Measurements from ENCODE around the gene NME3. TPM values are rescaled to one million over a fixed set of nuclear protein-coding genes. Genes with fewer than 3 reads are reported as not detected.

The NME3 gene
- total RNA-seq (10 to 100 TPM; 84.2 to 88.6 TPM), polyA plus RNA-seq (10 to 100 TPM; 64.1 to 70.4 TPM)

- ChIA-PET CTCF (ENCODE audit: partially characterized antibody) (interaction anchor here (2.3 kb wide), 1 partner anchor 11 kb away, joined by 16 read pairs; the partner anchor contains the start of genes NUBP2 and SPSB3), POLR2A (ENCODE audit: partially characterized antibody) (interaction anchor here (1.0 to 11.4 kb wide), 10 partner anchors 9 to 1007 kb away, joined by 3 to 185 read pairs (median 6); partner anchors contain the start of genes FAHD1, HAGH, MAPK8IP3 and NUBP2)
- H3K27me3 Mint-ChIP-seq: no peaks in the 10 kb centered on the region
- Histone ChIP-seq H3K27me3 (ENCODE audit: insufficient read depth, low read length) (no peaks in the 10 kb centered on the region), H3K4me3 (ENCODE audit: low read length in 2 of 2) (peak within 1 kb of the TSS; percentile 45 to 88), H3K27ac (ENCODE audit: low read depth, low read length) (peak within 1 kb of the TSS; percentile 72), H3K4me1 (ENCODE audit: insufficient read depth, low read length) (peaks cover 29% of the 10 kb centered on the region), H3K9me3 (ENCODE audit: control insufficient read depth in 1 of 2, low read length in 2 of 2) (no peaks in the 10 kb centered on the region), H3K36me3 (ENCODE audit: insufficient read depth, low read length) (no peaks in the 10 kb centered on the region)
- peak within 1 kb of the TSS; percentile 85 to 98 (median 96) for H3K4me3 Mint-ChIP-seq
- intact Hi-C loops (cut with micrococcal nuclease): loop anchor here (2.0 to 5.0 kb wide), 2 partner anchors 65 to 761 kb away; partner anchors contain the start of genes CEMP1 and MAPK8IP3
- peaks cover 4 to 23% of the 10 kb centered on the region in 2 donors for H3K36me3 Mint-ChIP-seq
- H3K27ac Mint-ChIP-seq: peak within 1 kb of the TSS; percentile 90 to 97 (median 95)
- peak; percentile 68 to 79 (median 72) for DNase-seq
- no peaks in the 10 kb centered on the region for H3K9me3 Mint-ChIP-seq
- H3K4me1 Mint-ChIP-seq: peaks cover 9 to 32% (median 15%) of the 10 kb centered on the region in 4 donors
These were observed at the start of gene NME3 for GRCh38 chr16:1771188-1771863. TSS of gene NME3 (minus strand) at chr16:1771543. CDS start at chr16:1771534, 9 bp downstream.

- H3K9me3 ChIP-seq (ENCODE audit: control insufficient read depth in 1 of 2, low read length in 2 of 2): no peaks in the 10 kb centered on the region
- Mint-ChIP-seq H3K27ac (peak overlapping the region in 1 of 7 donors; percentile 31), H3K4me3 (no peak overlapping the region), H3K4me1 (peaks cover 5 to 23% (median 14%) of the 10 kb centered on the region in 4 donors), H3K9me3 (no peaks in the 10 kb centered on the region), H3K36me3 (peaks cover 0 to 16% of the 10 kb centered on the region in 2 donors), H3K27me3 (no peaks in the 10 kb centered on the region)
- intact Hi-C loops (cut with micrococcal nuclease): no loop called here
- H3K36me3 ChIP-seq (ENCODE audit: insufficient read depth, low read length): peaks cover 38% of the 10 kb centered on the region
- H3K4me1 ChIP-seq (ENCODE audit: insufficient read depth, low read length): peaks cover 23% of the 10 kb centered on the region
- no peak for DNase-seq
- ChIA-PET POLR2A (ENCODE audit: partially characterized antibody) (no interaction called here), CTCF (ENCODE audit: partially characterized antibody) (no interaction called here)
- no peak overlapping the region for H3K27ac ChIP-seq (ENCODE audit: low read depth, low read length)
- H3K4me3 ChIP-seq (ENCODE audit: low read length in 2 of 2): no peak overlapping the region
- no peaks in the 10 kb centered on the region for H3K27me3 ChIP-seq (ENCODE audit: insufficient read depth, low read length)
These were observed 49.6 kb upstream of the NME3 start for GRCh38 chr16:1820946-1821290.

GRCh38 chr16:1820096-1820945 is 49.0 kb upstream of the NME3 start:
- Histone ChIP-seq H3K4me1 (ENCODE audit: insufficient read depth, low read length) (peaks cover 17% of the 10 kb centered on the region), H3K36me3 (ENCODE audit: insufficient read depth, low read length) (peaks cover 40% of the 10 kb centered on the region), H3K27me3 (ENCODE audit: insufficient read depth, low read length) (no peaks in the 10 kb centered on the region), H3K4me3 (ENCODE audit: low read length in 2 of 2) (no peak overlapping the region), H3K27ac (ENCODE audit: low read depth, low read length) (no peak overlapping the region), H3K9me3 (ENCODE audit: control insufficient read depth in 1 of 2, low read length in 2 of 2) (no peaks in the 10 kb centered on the region)
- Mint-ChIP-seq H3K4me1 (peaks cover 5 to 17% (median 11%) of the 10 kb centered on the region in 4 donors), H3K27me3 (no peaks in the 10 kb centered on the region), H3K4me3 (no peak overlapping the region), H3K9me3 (no peaks in the 10 kb centered on the region), H3K27ac (peak overlapping the region in 1 of 7 donors; percentile 23), H3K36me3 (peaks cover 4 to 20% of the 10 kb centered on the region in 2 donors)
- no peak for DNase-seq
- CTCF ChIA-PET (ENCODE audit: partially characterized antibody): no interaction called here
- POLR2A ChIA-PET (ENCODE audit: partially characterized antibody): no interaction called here
- intact Hi-C loops (cut with micrococcal nuclease): no loop called here

- no peaks in the 10 kb centered on the region for H3K9me3 Mint-ChIP-seq
- Histone ChIP-seq H3K4me3 (ENCODE audit: low read length in 2 of 2) (no peak overlapping the region), H3K4me1 (ENCODE audit: insufficient read depth, low read length) (peaks cover 10% of the 10 kb centered on the region), H3K27me3 (ENCODE audit: insufficient read depth, low read length) (no peaks in the 10 kb centered on the region), H3K27ac (ENCODE audit: low read depth, low read length) (no peak overlapping the region), H3K9me3 (ENCODE audit: control insufficient read depth in 1 of 2, low read length in 2 of 2) (no peaks in the 10 kb centered on the region), H3K36me3 (ENCODE audit: insufficient read depth, low read length) (peaks cover 42% of the 10 kb centered on the region)
- no peak overlapping the region for H3K4me3 Mint-ChIP-seq
- H3K27ac Mint-ChIP-seq: peak overlapping the region in 2 of 7 donors; percentile 37 to 51
- POLR2A ChIA-PET (ENCODE audit: partially characterized antibody): no interaction called here
- H3K27me3 Mint-ChIP-seq: no peaks in the 10 kb centered on the region
- CTCF ChIA-PET (ENCODE audit: partially characterized antibody): no interaction called here
- intact Hi-C loops (cut with micrococcal nuclease): no loop called here
- DNase-seq: no peak
- peaks cover 5 to 24% of the 10 kb centered on the region in 2 donors for H3K36me3 Mint-ChIP-seq
- H3K4me1 Mint-ChIP-seq: peaks cover 4 to 11% (median 7%) of the 10 kb centered on the region in 4 donors
These were observed 48.3 kb upstream of the NME3 start for GRCh38 chr16:1819611-1820010.

GRCh38 chr16:1818873-1819525 is 47.7 kb upstream of the NME3 start:
- Histone ChIP-seq H3K9me3 (ENCODE audit: control insufficient read depth in 1 of 2, low read length in 2 of 2) (no peaks in the 10 kb centered on the region), H3K27ac (ENCODE audit: low read depth, low read length) (no peak overlapping the region), H3K4me3 (ENCODE audit: low read length in 2 of 2) (no peak overlapping the region), H3K4me1 (ENCODE audit: insufficient read depth, low read length) (peaks cover 4% of the 10 kb centered on the region), H3K36me3 (ENCODE audit: insufficient read depth, low read length) (peaks cover 42% of the 10 kb centered on the region), H3K27me3 (ENCODE audit: insufficient read depth, low read length) (no peaks in the 10 kb centered on the region)
- DNase-seq: no peak
- peaks cover 1 to 5% (median 4%) of the 10 kb centered on the region in 4 donors for H3K4me1 Mint-ChIP-seq
- ChIA-PET CTCF (ENCODE audit: partially characterized antibody) (no interaction called here), POLR2A (ENCODE audit: partially characterized antibody) (no interaction called here)
- H3K9me3 Mint-ChIP-seq: no peaks in the 10 kb centered on the region
- peaks cover 5 to 25% of the 10 kb centered on the region in 2 donors for H3K36me3 Mint-ChIP-seq
- peak overlapping the region in 2 of 7 donors; percentile 37 to 51 for H3K27ac Mint-ChIP-seq
- H3K4me3 Mint-ChIP-seq: no peak overlapping the region
- intact Hi-C loops (cut with micrococcal nuclease): no loop called here
- H3K27me3 Mint-ChIP-seq: no peaks in the 10 kb centered on the region

GRCh38 chr16:1818204-1818872 is 47.0 kb upstream of the NME3 start:
- no peak for DNase-seq
- Histone ChIP-seq H3K4me3 (ENCODE audit: low read length in 2 of 2) (no peak overlapping the region), H3K4me1 (ENCODE audit: insufficient read depth, low read length) (no peaks in the 10 kb centered on the region), H3K36me3 (ENCODE audit: insufficient read depth, low read length) (peaks cover 49% of the 10 kb centered on the region), H3K27me3 (ENCODE audit: insufficient read depth, low read length) (no peaks in the 10 kb centered on the region), H3K9me3 (ENCODE audit: control insufficient read depth in 1 of 2, low read length in 2 of 2) (no peaks in the 10 kb centered on the region), H3K27ac (ENCODE audit: low read depth, low read length) (no peak overlapping the region)
- Mint-ChIP-seq H3K36me3 (peaks cover 10 to 30% of the 10 kb centered on the region in 2 donors), H3K4me1 (peaks cover 2 to 5% (median 3%) of the 10 kb centered on the region in 4 donors), H3K27ac (no peak overlapping the region), H3K27me3 (no peaks in the 10 kb centered on the region), H3K9me3 (no peaks in the 10 kb centered on the region), H3K4me3 (no peak overlapping the region)
- ChIA-PET POLR2A (ENCODE audit: partially characterized antibody) (no interaction called here), CTCF (ENCODE audit: partially characterized antibody) (no interaction called here)
- intact Hi-C loops (cut with micrococcal nuclease): no loop called here
